Ramos (cell line): ENCODE results near the gene HSPA1A.
"Not testable (repeated sequence)": the region's sequence is repeated elsewhere in the genome, so short reads cannot be mapped to it uniquely, and the experiment has no call there.

ENCODE experiments used
- in situ Hi-C: fragments of 300-500 bp; cut with MboI; formaldehyde crosslinking; loops from one replicate; pipeline ENCODE4 v1.14.3; 2022; ENCODE audit warnings: low sequenced_read_pairs; ENCODE audit not compliant: unreplicated experiment

HSPA1A gene

DNA sequence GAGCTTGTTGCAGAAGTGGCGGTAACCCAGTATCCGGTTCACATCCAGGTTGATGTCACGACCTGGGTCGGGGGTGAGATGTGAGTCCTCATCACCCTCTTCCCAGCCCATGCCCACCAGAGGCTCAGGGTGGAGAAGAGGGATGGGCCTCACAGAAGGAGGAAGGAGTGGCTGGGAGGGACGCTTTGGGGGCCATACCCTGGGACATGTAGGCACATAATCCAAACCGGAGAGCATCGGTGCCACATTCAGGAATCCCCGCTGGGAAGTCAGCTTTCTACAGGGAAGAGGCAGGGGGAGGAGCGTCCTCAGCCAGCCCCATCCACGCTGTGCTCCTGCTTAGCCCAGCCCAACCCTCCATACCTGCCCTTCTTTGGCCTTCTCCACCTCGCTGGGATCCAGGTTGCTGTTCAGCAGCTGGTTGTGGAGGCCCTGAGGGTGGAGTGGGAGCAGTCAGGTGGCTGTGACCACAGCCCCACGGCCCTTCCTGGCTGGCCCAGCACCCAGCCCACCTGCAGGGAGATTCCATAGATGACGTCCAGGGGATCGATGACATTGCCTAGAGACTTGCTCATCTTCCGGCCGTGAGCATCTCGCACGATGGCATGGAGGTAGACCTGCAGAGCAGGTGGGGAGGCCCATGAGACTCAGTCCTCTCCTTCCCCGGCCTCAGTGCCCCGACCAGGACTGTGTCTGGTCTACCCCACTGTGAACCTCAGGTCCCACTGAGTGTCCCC lies 34.7 kb upstream of the HSPA1A start:
- in situ Hi-C loops: no loop called here

GRCh38 chr6:31781244-31782125 lies 33.9 kb upstream of the HSPA1A start:
- in situ Hi-C loops: no loop called here

DNA sequence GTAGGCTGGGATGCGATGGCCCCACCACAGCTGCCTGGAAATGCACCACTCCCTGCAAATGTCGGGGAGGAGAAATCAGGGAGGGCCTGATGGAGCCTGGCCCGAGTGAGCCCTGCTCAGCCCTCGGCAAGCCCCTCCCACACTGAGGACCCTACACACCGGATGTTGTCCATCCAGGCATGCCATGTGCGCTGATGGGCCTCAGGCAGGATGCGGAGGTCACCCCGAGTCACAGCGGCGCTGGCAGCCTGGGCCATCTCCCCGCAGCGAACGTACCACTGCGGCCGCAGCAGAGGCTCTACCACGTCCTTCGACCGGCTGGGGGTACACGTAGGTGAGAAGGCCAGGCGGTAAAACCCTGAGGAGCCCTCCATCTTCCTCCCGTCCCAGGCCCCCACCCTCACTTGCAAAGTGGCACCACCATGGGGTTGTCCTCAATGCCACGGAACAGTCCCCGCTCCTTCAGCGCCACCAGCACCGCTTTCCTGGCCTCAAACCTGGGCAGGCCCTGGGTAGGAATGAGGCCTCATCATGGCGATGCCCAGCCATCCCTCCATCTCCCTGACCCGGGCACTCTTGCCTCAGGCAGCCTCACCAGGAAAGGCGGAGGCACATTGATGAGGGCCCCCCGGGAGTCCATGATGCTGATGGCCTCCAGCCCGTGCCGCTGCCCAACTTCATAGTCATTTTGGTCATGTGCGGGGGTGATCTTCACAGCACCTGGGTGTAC lies 33.1 kb upstream of the HSPA1A start:
- in situ Hi-C loops: no loop called here

- in situ Hi-C loops: no loop called here
These were observed 31.0 kb upstream of the HSPA1A start for GRCh38 chr6:31784098-31784925.

- in situ Hi-C loops: no loop called here
These were observed 29.9 kb upstream of the HSPA1A start for GRCh38 chr6:31785475-31785874.

DNA sequence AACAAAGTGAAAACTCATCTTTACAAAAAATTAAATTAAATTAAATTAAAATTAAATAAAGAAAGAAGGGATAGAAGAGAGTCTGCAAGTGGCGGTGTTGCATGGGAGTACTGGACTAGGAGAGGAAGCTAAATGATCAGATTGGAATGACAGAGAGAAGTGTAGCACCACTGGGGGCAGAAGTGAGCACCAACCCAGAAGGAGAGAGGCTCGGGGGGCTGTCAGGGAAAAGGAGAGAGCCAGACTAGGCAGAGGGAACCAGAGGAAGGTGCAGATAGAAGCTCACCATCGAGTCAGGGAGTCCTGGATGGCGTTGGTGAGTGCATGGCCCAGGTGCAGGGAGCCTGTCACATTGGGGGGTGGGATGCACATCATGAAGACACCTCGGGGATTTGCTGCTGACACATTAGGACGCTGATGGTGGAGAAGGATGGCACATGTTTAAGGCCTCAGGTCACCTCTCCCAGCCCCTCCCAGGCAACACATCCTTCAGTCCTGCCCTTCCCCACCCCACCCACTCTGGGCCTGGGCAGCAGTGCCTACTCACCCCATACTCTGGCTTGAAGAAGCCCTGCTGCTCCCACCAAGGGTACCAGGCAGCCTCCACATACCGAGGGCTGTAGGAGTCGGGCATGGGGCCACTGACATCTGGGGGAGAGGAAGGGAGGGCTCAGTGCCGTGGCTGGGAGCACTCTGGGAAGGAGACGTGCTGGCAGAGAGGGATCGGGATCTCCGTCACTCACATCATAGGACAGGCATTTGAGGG lies 23.8 kb upstream of the HSPA1A start:
- in situ Hi-C loops: no loop called here

- in situ Hi-C loops: no loop called here
These were observed 23.3 kb upstream of the HSPA1A start for GRCh38 chr6:31792090-31792374.

- in situ Hi-C loops: no loop called here
These were observed 22.6 kb upstream of the HSPA1A start for GRCh38 chr6:31792761-31793171.

GRCh38 chr6:31793927-31794245 lies 21.5 kb upstream of the HSPA1A start:
- in situ Hi-C loops: not testable (repeated sequence)

GRCh38 chr6:31794294-31794865 lies 21.0 kb upstream of the HSPA1A start:
- in situ Hi-C loops: no loop called here

DNA sequence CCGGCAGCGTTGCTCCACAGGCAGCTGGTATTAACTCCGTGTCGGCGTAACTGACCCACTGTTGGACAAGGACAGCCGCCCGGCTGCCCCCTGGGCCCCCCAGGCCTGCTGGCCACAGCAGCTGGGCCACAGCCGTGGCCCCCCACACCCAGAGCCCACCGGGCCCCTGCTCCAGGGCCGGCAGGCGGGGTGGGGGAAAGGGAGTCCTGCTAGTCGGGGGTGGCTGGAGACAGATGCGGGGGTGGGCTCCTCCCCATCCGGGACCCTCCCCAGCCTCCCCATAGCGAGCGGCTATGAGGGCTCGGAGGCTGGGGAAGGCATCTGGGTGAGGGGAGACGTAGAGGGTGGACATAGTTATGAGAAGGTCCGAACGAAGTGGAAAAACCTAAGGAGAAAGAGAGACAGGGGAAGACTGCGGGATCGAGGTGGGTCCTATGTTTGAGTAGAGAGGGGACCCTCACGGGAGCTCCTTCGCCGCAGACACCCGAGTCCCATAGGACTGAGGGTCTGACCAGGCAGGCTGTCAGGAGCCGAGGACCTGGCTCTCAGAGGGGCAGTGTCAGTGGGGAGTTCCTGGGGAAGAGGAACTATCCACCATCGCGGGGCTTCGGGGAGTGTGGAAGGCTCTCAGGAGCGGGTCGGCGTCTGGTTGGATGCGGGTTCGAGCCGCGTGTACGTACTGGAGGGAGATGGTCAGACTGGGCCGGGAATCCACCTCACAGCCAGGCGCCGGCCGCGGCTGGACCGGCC lies 20.3 kb upstream of the HSPA1A start:
- in situ Hi-C loops: no loop called here

GRCh38 chr6:31795616-31796298 lies 19.6 kb upstream of the HSPA1A start, which contains the start of gene VARS1:
Gene VARS1 (minus strand): TSS chr6:31795752. CDS start chr6:31795217, 535 bp downstream.
- in situ Hi-C loops: no loop called here

GRCh38 chr6:31796993-31797385 lies 18.4 kb upstream of the HSPA1A start:
- in situ Hi-C loops: no loop called here

GRCh38 chr6:31797588-31797987 lies 17.8 kb upstream of the HSPA1A start:
- in situ Hi-C loops: no loop called here

DNA sequence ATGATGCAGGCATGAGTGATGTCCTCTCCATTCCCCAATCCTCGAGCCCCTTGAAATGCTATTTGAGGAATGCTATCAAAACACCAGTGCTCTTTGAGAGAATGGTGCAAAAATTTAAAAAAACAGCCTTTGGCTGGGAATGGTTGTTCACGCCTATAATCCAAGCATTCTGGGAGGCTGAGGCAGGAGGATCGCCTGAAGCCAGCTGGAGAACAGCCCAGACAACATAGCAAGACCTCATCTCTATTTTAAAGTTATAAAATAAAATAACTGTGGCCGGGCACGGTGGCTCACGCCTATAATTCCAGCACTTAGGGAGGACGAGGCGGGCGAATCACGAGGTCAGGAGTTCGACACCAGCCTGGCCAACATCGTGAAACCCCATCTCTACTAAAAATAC lies 15.6 kb upstream of the HSPA1A start:
- in situ Hi-C loops: no loop called here

DNA sequence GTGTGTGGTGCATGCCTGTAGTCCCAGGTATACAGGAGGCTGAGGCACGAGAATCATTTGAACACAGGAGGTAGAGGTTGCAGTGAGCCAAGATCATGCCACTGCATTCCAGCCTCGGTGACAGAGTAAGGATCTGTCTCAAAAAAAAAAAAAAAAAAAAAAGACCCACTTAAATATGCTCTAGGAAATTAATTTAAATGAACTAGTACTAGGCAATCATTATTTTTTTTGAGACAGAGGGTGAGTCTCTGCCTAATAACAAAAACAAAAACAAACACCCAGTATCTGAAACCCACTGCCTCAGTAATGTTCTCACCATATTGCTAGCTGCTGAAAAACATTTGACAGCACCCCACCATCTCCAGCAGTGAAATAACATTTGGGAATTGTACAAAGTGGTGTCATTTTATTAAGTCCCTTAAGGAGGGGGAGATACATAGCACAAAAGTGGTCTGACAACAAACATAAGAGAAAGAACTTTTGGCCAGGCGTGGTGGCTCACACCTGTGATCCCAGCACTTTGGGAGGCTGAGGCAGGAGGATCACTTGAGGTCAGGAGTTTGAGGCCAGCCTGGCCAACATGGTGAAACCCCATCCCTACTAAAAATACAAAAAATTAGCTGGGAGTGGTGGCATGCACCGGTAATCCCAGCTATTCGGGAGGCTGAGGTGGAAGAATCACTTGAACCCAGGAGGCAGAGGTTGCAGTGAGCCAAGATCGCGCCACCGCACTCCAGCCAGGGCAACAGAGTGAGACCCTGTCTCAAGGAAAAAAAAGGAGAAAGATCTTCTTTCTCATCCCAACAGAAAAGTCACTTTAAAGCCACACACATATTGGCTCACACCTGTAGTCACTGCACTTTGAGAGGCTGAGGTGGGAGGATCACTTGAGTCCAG lies 14.1 kb upstream of the HSPA1A start:
- in situ Hi-C loops: not testable (repeated sequence)

DNA sequence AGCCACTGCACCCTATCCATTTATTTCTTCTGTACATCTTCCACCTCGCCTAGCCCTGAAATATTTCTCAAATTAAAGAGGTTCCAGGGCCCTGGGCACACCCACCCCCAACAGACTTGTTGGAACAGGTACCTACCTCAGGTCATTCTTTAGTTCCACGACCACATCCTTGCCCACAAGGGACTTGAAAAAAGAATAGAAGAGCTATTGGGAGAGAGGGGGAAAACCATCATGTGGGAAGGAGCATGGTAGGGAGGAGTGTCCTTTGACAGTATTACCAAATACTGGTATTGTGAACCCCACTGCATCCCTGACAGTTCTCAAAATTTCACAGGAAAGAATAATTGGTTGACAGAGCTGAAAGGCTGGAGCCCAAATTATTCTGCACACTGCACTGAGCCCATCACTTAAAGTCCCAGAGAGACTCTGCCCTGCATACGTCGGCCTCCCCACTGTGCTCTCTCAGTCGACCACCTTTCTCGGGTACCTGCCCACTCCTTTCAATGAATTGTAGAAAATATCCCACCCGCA lies 9.3 kb upstream of the HSPA1A start:
- in situ Hi-C loops: no loop called here
